Measurements from ENCODE around the gene WNT3A.

DNA sequence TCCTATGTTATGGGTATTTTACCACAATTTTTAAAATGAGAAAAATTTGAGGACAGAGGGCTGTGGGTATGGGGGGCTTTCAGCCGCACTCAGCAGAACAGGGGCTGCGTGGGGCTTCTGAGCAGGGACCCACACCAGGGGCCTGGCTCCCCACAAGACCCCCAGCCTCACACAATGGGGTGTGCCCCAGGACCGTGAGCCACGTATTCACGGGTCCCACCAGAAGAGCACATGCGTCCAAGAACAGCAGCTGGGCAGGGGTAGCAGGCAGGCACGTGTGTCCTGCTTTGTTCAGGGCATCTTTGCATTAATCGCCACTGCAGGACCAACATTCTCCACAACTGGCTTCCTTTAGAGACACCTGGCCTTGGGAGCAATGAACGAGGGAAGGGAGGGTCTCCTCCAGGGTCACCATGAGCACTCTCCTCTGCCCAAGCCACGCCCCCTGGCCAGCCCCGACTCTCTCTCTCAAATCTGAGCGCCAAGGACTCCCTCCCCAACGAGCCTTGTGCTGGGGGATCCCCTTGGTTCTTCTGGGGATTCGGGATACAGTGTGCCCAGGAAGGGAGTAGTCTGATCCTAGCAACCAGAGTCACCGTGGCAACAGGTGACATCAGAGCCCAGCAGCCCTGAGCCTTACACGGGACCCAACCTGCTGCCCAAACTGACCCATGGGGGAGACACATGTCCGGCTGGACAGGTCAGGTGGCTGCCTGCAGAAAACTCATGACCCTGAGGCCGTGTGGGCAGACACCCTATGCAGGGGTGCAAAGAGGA lies 68.3 kb downstream of the WNT3A start:
- no peak for TF ChIP-seq ISL1 (CRISPR knock-in tag; IDR thresholded peaks at IDR 0.05)
- no peak for TF ChIP-seq TCF4 (CRISPR knock-in tag; IDR thresholded peaks at IDR 0.05; ENCODE audit: borderline replicate concordance)
- TF ChIP-seq SNAI2 (CRISPR knock-in tag; IDR thresholded peaks at IDR 0.05) = no peak
- no peak for TF ChIP-seq TOX (CRISPR knock-in tag; IDR thresholded peaks at IDR 0.05; ENCODE audit: borderline replicate concordance)
- no peak for TF ChIP-seq ARNTL (CRISPR knock-in tag; IDR thresholded peaks at IDR 0.05; ENCODE audit: borderline replicate concordance, low read depth)
- TF ChIP-seq ZNF70 (CRISPR knock-in tag; IDR thresholded peaks at IDR 0.05) = no peak
- TF ChIP-seq RARB (CRISPR knock-in tag; IDR thresholded peaks at IDR 0.05) = no peak
- TF ChIP-seq, protein P1, sequence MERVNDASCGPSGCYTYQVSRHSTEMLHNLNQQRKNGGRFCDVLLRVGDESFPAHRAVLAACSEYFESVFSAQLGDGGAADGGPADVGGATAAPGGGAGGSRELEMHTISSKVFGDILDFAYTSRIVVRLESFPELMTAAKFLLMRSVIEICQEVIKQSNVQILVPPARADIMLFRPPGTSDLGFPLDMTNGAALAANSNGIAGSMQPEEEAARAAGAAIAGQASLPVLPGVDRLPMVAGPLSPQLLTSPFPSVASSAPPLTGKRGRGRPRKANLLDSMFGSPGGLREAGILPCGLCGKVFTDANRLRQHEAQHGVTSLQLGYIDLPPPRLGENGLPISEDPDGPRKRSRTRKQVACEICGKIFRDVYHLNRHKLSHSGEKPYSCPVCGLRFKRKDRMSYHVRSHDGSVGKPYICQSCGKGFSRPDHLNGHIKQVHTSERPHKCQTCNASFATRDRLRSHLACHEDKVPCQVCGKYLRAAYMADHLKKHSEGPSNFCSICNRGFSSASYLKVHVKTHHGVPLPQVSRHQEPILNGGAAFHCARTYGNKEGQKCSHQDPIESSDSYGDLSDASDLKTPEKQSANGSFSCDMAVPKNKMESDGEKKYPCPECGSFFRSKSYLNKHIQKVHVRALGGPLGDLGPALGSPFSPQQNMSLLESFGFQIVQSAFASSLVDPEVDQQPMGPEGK (CRISPR knock-in tag; IDR thresholded peaks at IDR 0.05; ENCODE audit: borderline replicate concordance) = no peak
